MM.1S (cell line): ENCODE measurements around the gene OR52D1.

Experiments used
- CTCF ChIP-seq: fragments of 300-600 bp; sonication (generic); IDR thresholded peaks from 2 replicates; pipeline ENCODE4 v1.5.1; 2016; ENCODE audit warnings: antibody characterized with exemption, low read length, mixed read lengths
- EZH2phosphoT487 ChIP-seq: fragments of 300-600 bp; sonication (generic); IDR thresholded peaks from 2 replicates; pipeline ENCODE4 v1.6.1; 2018; ENCODE audit warnings: antibody characterized with exemption, low read length

GRCh38 chr11:5489576-5490357, 1.3 kb downstream of the OR52D1 start:
- TF ChIP-seq CTCF (no peak), EZH2phosphoT487 (no peak)
